Pons (tissue), 1 donor: ENCODE measurements around the gene SLC39A11.

Source experiments
- DNase-seq: peaks from one replicate; pipeline ENCODE4 v3.0.0-alpha.2; 2016; ENCODE audit warnings: low spot score

The SLC39A11 gene

DNA sequence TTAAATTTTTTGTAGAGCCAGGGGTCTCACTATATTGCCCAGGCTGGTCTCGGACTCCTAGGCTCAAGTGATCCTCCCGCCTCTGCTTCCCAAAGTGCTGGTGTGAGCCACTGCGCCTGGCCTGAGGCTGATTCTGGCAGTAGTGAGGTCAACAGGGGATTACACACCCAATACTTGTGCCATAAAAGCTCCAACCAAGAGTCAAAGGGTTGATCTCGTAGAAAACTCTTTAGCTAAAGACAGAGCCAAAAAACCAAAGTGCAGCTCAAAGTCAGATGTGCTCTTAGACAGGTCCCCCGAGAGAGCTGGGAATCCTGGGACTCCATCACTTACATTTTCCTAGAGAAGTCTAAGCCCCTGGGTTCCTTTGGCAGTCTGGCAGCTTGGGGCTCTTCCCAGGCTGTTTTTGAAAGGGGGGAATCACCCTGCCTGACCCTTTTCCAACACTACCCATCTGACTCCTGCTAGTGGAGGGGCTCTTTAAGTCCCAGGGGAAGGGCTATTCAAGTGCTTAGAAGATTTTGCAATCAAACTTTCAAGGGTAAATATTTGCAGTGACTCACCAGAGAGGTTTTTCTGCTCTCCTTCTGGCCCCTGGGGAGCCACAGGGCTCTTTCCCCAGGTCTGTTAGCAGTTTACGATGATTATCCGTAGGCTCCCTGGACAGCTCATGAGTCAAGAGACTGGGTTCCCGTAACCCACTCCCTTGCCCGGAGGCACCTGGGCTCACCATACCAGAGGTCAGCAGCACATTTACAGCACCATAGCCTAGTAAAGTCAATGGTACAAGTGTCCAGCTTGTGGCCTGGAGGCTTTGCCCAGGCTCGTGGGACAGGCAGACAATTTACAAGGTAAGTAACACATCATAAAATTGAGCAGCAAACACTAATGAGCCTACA, 408.7 kb downstream of the SLC39A11 start:
- no peak for DNase-seq

DNA sequence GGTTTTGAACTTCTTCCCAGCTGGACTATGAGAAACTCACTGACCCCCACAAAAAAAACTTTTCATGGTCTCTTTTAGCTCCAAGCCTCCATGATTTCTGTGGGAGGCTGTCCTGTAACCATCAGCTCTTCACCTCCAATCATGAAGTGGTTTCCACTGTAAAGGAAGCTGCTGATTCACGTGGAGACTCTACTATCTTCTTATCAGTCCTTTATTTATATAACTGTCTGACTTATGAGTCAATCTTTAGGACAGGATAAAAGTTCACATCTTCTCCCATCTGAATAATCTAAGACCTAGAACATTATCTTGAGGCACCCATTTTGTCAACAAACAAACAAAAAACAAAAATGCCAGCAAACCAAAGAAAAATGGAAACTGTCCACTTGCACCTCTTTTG, 409.9 kb downstream of the SLC39A11 start:
- DNase-seq = no peak

DNA sequence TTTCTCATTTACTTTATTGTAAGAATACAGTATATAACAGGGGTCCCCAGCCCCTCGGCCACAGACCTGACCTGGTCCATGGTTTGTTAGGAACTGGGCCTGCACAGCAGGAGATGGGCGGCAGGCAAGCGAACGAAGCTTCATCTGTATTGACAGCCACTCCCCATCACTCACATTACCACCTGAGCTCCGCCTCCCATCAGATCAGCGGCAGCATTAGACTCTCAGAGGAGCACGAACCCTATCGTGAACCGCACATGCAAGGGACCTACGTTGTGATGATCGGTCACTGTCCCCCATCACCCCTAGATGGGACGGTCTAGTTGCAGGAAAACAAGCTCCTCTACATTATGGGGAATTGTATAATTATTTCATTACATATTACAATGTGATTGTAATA, 410.6 kb downstream of the SLC39A11 start:
- no peak for DNase-seq

DNA sequence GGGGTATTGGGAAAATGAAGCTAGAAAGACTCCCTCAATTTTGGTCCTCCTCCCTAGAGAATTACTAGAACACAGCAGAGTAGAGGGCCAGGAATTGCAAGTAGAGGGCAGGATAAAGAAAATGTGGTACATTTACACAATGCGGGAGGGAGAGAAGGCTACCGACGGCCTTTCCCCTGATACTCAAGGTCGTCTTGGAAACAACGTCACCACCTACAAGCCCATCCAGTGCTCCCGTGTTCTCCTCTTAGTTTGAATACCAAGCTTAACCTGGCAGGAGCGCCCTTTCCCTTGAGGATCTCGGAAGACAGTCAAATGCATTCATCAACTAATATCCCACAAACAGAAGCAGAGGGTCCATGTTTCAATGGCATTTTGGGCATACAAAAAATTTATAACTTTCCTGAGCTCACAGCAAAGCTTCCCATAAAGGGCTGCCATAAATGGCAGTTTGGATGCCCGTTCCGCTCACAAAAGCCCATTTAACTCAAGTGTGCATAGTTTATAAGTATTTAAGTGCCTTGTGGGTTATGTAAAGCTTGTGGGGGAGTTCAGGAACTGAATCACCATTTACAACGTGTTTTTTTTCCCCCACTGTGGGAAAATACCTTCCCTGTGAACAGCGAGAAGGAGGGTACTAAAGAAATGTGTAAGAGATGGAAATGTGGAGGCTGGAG, 414.6 kb downstream of the SLC39A11 start:
- no peak for DNase-seq

- no peak for DNase-seq
Measured at GRCh38 chr17:72677108-72677507, 415.4 kb downstream of the SLC39A11 start.

GRCh38 chr17:72672729-72673128, 419.8 kb downstream of the SLC39A11 start:
- DNase-seq = no peak

DNA sequence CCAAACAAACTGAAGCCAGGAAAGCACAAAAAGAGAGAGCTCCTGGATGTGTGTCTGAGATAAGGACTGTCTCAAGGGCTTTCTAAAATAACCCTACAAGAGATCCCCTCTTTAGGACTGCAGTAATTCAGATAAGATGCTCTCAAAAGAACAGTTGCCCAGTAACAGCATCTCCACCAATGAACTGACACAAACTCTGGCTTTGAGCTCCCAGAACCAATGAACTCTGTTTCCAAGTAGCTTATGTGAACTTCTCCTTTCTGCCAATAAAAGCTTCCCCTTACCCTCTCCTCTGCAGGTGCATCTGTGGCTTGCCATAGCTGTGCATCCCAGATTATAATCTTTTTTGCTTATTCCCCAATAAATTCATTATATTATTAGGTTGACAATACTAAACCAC, 421.5 kb downstream of the SLC39A11 start:
- DNase-seq = no peak

DNA sequence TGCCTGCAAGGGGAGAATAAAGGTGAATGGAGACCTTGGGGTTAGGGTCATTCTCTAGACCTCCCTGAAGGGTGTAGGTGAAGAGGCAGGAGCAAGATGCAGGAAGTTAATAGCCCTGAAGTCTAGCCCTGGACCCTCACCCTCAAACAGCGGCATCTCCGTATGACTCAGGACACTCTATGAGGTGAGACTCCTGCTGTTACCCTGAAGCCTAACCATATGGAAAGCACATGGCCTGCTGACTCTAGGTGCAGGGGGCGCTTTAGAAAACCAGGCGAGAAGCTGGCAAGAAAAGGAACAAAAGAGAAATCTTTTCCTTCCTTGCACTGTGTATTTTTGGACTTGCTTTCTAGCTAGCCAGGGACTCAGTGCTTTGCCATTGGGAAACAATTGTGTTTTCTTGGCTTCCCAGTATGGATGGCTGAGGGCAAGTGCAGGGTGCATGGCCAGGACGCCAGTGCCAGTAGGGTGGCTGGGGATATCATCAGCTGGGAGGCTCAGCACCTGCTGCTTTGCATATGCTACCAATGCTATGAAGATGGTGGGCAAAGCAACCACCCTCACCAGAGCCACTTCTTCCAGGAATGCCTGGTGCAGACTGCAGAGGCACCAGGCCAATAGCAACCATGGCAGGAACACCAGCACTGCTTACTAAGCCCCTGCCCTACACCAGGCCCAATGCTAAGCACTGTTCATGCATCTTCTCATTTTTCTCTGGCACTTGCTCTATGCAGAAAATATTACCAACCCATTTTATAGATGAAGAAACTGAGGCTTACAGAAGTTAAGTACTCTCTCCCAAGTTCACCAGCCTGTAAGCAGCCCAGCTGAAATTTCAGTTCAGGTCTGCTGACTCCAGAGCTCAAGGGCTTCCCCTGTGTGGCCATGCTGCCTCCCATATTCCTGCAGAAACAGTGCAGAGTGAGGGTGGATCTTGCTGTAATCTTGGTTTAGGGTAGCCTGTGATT, 425.1 kb downstream of the SLC39A11 start:
- DNase-seq = no peak

GRCh38 chr17:72665852-72666851, 426.3 kb downstream of the SLC39A11 start:
- no peak for DNase-seq

GRCh38 chr17:72662827-72663190, 429.7 kb downstream of the SLC39A11 start:
- DNase-seq = peak; percentile 73

- DNase-seq = no peak
Measured at GRCh38 chr17:72661945-72662826, 430.3 kb downstream of the SLC39A11 start.

DNA sequence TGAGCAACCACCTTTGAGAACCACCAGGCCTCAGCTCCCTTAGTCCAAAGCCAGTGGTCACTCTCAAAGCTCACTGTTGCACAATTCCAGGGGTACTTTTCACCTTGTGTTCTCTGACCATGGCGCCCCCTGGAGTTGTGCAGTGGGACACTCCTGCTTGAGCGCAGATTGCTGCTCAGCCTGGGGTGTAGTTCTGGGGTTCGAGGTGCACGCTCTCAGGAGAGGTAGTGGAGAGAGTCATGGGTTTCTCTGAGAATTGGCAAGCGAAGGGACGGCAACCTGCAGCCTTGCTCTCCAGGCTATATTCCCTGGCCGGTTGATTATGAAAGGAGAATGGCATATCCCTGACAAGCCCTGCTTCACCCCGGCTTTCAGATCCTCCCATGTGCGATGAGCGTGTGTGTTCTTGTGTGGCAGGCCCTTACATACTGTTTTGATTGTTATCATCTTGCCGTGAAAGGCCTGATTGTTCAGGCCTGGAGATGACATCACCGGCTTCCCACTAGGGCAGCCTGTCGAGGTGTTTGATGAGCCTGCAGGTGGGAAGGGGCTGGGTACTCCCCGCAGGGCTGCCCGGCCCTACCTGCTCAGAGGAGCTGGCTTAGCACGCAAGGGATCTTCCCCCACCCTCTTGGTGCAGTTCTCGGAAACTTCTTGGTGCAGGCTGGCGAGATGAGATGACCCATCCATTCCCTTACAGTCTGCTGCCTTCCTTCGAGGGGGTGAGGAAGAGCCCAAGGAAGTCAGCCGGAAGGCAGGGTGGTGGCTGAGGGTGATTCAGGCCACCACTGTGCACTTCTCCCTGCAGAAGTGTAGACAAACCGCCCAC, 431.2 kb downstream of the SLC39A11 start:
- DNase-seq = peak; percentile 85

DNA sequence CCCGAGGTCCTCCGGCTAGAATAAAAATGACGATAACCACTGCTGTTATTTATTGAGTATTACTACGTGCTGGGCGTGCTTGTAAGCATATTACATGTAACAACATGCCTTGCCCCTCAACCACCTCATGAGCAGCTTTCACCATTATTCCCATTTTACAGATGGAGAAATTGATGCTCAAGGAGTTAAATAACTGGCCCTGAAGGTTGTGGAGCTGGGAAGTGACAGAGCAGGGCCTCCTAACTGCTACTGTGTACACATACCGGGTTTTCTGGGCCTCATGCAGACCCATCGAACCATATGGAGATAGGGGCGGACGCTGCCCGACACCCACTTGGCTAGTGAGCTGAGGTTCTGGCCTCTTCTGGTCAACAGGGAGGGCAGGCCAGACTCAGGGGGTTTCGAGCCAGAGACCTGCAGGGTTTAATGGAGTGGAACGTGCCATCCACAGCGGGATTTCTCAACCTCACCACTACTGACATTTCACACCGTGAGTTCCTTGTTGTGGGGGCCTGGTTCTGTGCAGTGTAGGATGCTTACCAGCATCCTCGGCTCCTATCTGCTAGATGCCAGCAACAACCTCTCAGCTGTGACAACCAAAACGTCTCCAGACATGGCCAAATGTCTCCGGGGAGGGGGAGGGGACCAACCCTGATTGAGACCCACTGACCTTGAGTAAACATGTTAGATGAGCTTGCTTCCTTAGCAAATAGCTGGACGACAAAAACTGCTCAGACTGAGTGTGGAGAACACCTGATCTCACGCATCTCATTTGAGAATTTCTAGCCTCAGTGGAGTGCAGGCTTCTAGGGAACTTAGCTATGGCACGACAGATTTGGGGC, 432.0 kb downstream of the SLC39A11 start:
- no peak for DNase-seq

DNA sequence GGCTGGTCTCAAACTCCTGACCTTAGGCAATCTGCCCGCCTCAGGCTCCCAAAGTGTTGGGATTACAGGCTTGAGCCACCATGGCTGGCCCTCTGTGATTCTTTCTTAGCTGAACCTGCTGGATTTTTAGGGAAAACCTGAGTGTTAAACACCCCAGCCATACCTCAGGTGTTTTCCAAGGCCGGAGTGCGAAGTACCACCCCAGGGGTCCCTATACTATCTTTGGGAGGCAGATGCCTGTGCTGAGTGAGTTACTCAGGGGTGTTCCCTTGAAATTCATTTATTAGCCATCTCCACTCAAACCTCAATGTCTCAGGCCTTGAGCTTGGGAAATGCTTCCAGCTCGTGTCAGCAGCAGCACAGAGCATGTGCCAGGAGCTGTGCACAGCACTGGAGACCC, 432.7 kb downstream of the SLC39A11 start:
- DNase-seq = no peak

- DNase-seq = no peak
Measured at GRCh38 chr17:72658675-72659074, 433.8 kb downstream of the SLC39A11 start.

DNA sequence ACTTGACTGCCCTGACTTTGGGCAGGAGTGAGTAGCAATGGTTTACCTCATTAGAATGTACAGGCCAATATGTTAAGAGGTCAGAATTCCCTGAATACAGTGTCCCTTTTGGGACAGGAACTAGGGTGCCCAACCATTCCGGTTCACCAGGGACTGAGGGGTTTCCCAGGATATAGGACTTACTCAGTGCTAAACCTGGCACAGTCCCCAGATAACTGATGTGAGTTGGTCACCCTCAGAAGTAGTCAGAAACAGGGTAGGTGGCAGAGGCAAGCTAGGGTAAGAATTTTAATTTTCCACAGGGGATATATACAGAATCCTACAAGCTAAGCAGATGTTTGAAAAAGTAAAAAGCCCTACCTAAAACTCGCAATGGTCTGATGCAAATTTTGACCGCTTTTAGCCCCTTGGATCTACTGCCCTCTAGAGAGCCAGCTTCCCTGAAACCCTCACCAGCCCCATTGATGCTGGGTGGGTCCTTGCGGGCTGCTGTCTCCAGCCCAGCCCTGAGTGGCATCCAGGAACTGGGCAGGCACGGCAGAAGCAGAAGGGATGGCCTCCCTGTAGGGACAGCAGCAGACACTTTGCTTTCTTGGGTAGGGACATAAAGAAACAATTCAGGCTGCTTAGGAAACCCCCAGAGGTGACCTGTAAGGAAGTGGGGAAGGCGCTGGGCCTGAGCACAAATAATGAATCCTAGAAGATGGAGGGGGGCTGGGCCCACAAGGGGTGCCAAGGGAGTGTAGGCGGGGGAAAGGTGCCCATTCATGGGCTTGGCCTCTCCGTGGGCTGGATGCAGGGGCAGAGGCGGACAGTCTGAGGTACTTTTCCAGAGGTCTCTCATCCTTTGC, 434.8 kb downstream of the SLC39A11 start:
- DNase-seq = no peak

DNA sequence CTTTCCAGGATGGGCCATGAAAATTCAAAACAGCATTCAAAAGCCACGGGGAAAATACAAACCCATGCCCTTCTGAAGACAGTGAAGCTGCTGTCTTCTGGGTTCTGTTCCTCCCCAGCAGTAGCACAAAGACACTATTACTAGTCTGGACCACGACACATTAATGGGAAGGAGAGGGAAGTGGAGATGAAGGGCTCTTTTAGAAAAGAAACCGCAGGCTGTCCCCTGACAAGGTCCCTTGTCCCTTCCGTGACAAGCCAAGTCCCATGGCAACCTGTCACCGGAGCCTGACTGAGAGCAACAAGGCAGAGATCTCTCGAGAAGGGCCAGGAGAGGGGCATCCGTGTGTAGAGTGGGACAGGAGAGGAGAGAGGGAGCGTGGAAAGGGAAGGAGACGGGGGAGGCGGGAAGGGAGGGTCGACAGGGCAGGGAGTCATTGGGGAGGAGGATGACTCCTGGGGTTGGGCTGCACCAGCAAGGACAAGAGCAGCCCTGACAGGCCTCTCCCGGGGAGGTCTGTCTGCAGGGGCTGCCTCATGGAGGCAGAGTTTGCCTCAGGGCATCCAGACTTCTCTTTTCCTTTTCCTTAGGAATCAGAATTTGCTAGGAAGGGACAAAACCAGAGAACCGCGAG, 436.2 kb downstream of the SLC39A11 start:
- DNase-seq = peak; percentile 87
